A549 (cell line): ENCODE measurements around the gene RALA. TPM values are rescaled to one million over a fixed set of nuclear protein-coding genes. Genes with fewer than 3 reads are reported as not detected.

Experiments
- ATAC-seq, 2 experiments: fragments of 200-7000 bp in 1 of 2; fragments of >200 bp in 1 of 2; cut with Nextera tagmentation in 1 of 2; cut with Tn5 transposase in 1 of 2; 3 replicates each; pipeline versions ENCODE4 v1.8.0 to v1.9.1; 2018 to 2020; ENCODE audit warnings: mild to moderate bottlenecking in 1 of 2, moderate library complexity in 1 of 2
- CTCF ChIA-PET: fragments of 300-600 bp; sonication (Branson Sonifier 250); formaldehyde crosslinking; extraction: SDS; loops from one replicate; lab custom pipeline; 2021; ENCODE audit warnings: antibody characterized with exemption, inconsistent platforms; lab: Yijun Ruan, JAX
- POLR2A ChIA-PET: fragments of 350-600 bp; formaldehyde crosslinking; extraction: SDS; loops from one replicate; lab custom pipeline; 2021; ENCODE audit warnings: antibody characterized with exemption, inconsistent platforms; lab: Yijun Ruan, JAX
- DNase-seq, 2 experiments: peaks; one replicate each; pipeline versions ENCODE4 v3.0.0 to v3.0.0-alpha.2; 2011 to 2016; ENCODE audit warnings: low read depth in 1 of 2, low spot score in 1 of 2
- FAIRE-seq: peaks from 2 replicates; lab custom pipeline; 2011; peaks lifted over from hg19 to GRCh38; lab: Jason Lieb, UNC
- H3K27ac ChIP-seq, 2 experiments: fragments of >200 bp; sonication (Bioruptor Twin); formaldehyde crosslinking; 3 replicates each; pipeline ENCODE4 v1.5.1; 2016 to 2017
- H3K4me1 ChIP-seq: fragments of >200 bp; sonication (Bioruptor Twin); formaldehyde crosslinking; 3 replicates; pipeline ENCODE4 v1.6.1; 2016
- H3K4me2 ChIP-seq: fragments of >200 bp; sonication (Bioruptor Twin); formaldehyde crosslinking; 3 replicates; pipeline ENCODE4 v1.6.1; 2016
- H3K4me3 ChIP-seq: fragments of >200 bp; sonication (Bioruptor Twin); formaldehyde crosslinking; 3 replicates; pipeline ENCODE4 v1.5.1; 2016
- H3K9me3 ChIP-seq: fragments of >200 bp; sonication (Bioruptor Twin); formaldehyde crosslinking; 3 replicates; pipeline ENCODE4 v1.6.1; 2016
- CBX8 ChIP-seq: fragments of 200-600 bp; sonication (generic); IDR thresholded peaks from 2 replicates; pipeline ENCODE4 v1.6.1; 2016
- CHD2 ChIP-seq: fragments of 150-350 bp; IDR thresholded peaks from 2 replicates; pipeline ENCODE4 v1.6.1; 2014; ENCODE audit warnings: low read length; ENCODE audit not compliant: partially characterized antibody
- EHF ChIP-seq: fragments of 250-450 bp; sonication (Bioruptor Pico); IDR thresholded peaks from 2 replicates; pipeline ENCODE4 v1.5.0; 2020; ENCODE audit warnings: mild to moderate bottlenecking
- EHMT2 ChIP-seq: fragments of 200-600 bp; sonication (generic); IDR thresholded peaks from 2 replicates; pipeline ENCODE4 v1.6.1; 2016; ENCODE audit warnings: antibody characterized with exemption, low read depth, mild to moderate bottlenecking, moderate library complexity
- EP300 ChIP-seq, 2 experiments: fragments of >200 bp; sonication (Bioruptor Twin); formaldehyde crosslinking; IDR thresholded peaks; 2 replicates in 1 of 2; 3 replicates in 1 of 2; pipeline ENCODE4 v1.6.1; 2016 to 2017
- FOXS1 ChIP-seq: fragments of 250-450 bp; sonication (Bioruptor Pico); IDR thresholded peaks from 2 replicates; pipeline ENCODE4 v1.5.0; 2020; ENCODE audit warnings: mild to moderate bottlenecking, moderate library complexity
- HOXB5 ChIP-seq: fragments of 250-450 bp; sonication (Bioruptor Pico); IDR thresholded peaks from 2 replicates; pipeline ENCODE4 v1.5.0; 2020; ENCODE audit warnings: mild to moderate bottlenecking, moderate library complexity
- KDM5A ChIP-seq: fragments of 200-600 bp; sonication (generic); IDR thresholded peaks from 2 replicates; pipeline ENCODE4 v1.6.1; 2016; ENCODE audit warnings: antibody characterized with exemption, mild to moderate bottlenecking
- MAZ ChIP-seq: fragments of 150-350 bp; IDR thresholded peaks from 2 replicates; pipeline ENCODE4 v1.6.1; 2014; ENCODE audit warnings: antibody characterized with exemption, low read depth, low read length, borderline replicate concordance
- MYC ChIP-seq: IDR thresholded peaks from 2 replicates; pipeline ENCODE4 v1.6.1; 2012; ENCODE audit warnings: mild to moderate bottlenecking, inconsistent platforms, low read length, improper control_type of control experiment, borderline replicate concordance
- NPAS2 ChIP-seq: fragments of 250-450 bp; sonication (Bioruptor Pico); IDR thresholded peaks from 2 replicates; pipeline ENCODE4 v1.8.0; 2022; ENCODE audit warnings: mild to moderate bottlenecking, moderate library complexity, borderline replicate concordance
- NR3C1 ChIP-seq: fragments of >200 bp; sonication (Bioruptor Twin); formaldehyde crosslinking; IDR thresholded peaks from 3 replicates; pipeline ENCODE4 v1.6.1; 2017
- POLR2A ChIP-seq: IDR thresholded peaks from 2 replicates; pipeline ENCODE4 v1.6.1; 2012; ENCODE audit warnings: mild to moderate bottlenecking, low read length
- REST ChIP-seq: fragments of 200-600 bp; sonication (generic); IDR thresholded peaks from 2 replicates; pipeline ENCODE4 v1.6.1; 2016; ENCODE audit warnings: antibody characterized with exemption, mild to moderate bottlenecking, moderate library complexity
- RFX5 ChIP-seq: fragments of 450-650 bp; IDR thresholded peaks from 2 replicates; pipeline ENCODE4 v1.7.1; 2014; ENCODE audit warnings: antibody characterized with exemption, mild to moderate bottlenecking, moderate library complexity
- ZFP36 ChIP-seq: fragments of 450-650 bp; IDR thresholded peaks from 2 replicates; pipeline ENCODE4 v1.6.1; 2014; ENCODE audit warnings: borderline replicate concordance; ENCODE audit not compliant: partially characterized antibody
- ZSCAN20 ChIP-seq: fragments of 250-450 bp; sonication (Bioruptor Pico); IDR thresholded peaks from 2 replicates; pipeline ENCODE4 v1.8.0; 2022; ENCODE audit warnings: mild to moderate bottlenecking, moderate library complexity
- WGBS: methylation state at CpG from one replicate; pipeline ENCODE4 v1.1.6; 2017; ENCODE audit errors: missing lambda C conversion rate; 5-methylcytosine and 5-hydroxymethylcytosine counted together
- polyA plus RNA-seq, 4 experiments: library from polyadenylated mRNA; depleted of rRNA in 3 of 4; stranded (reverse); fragments of >200 nt; fragmentation: RNase III in 1 of 4; extraction: RNeasy Plus Mini Kit Qiagen cat#74134 plus additional on column Dnase treatment in 1 of 4; gene quantifications; 2 replicates in 3 of 4; 3 replicates in 1 of 4; pipeline ENCODE4 v1.2.3, GENCODE V29; 2011 to 2017
- TF ChIP-seq, protein P1 (sequence below): IDR thresholded peaks from 2 replicates; pipeline ENCODE4 v1.6.1; 2012

The RALA gene
- polyA plus RNA-seq, 2 of the 4 experiments (the other 2 are of a cell fraction): 30.1 to 43.7 TPM

- WGBS: 65% methylated on average over 5 of the region's 5 CpGs
- DNase-seq (no peak), FAIRE-seq (no peak), ATAC-seq (no peak)
- no peaks in the 10 kb centered on the region; the same call in 2 of the 3 replicates for H3K4me1 ChIP-seq
- no peak overlapping the region for H3K4me2 ChIP-seq
- no peaks in the 10 kb centered on the region for H3K9me3 ChIP-seq
- CTCF ChIA-PET: interaction anchor here (1.5 to 2.8 kb wide), 4 partner anchors 13 to 151 kb away, joined by 4 to 8 read pairs (median 4); no protein-coding TSS in a partner anchor
- POLR2A ChIA-PET: no interaction called here
- no peak for TF ChIP-seq REST
- H3K27ac ChIP-seq: no peak overlapping the region
- H3K4me3 ChIP-seq: no peak overlapping the region
These were observed 28.3 kb upstream of the RALA start for GRCh38 chr7:39594988-39595620.

DNA sequence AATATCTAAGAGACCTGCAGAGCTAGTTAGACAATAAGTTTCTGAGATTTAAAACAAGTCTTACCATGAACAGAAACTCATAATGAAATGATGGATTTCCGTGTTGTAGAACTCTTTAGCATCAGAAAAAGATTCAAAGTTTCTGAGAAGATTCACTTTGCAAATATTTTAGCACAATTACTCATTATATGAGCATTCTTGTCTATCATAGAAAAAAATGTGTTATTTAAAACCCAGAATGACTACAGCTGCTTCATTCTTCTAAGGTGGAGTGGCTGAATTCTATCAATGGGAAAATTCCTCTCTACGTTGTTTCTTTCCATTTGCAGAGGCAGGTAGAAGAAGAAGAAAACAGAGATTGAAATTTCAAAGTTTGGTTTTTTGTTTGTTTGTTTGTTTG is 21.0 kb upstream of the RALA start:
- no peak for TF ChIP-seq MYC
- no peak for TF ChIP-seq MAZ
- TF ChIP-seq, protein P1, sequence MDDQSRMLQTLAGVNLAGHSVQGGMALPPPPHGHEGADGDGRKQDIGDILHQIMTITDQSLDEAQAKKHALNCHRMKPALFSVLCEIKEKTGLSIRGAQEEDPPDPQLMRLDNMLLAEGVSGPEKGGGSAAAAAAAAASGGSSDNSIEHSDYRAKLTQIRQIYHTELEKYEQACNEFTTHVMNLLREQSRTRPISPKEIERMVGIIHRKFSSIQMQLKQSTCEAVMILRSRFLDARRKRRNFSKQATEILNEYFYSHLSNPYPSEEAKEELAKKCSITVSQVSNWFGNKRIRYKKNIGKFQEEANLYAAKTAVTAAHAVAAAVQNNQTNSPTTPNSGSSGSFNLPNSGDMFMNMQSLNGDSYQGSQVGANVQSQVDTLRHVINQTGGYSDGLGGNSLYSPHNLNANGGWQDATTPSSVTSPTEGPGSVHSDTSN: no peak
- no peak for TF ChIP-seq ZSCAN20 (CRISPR knock-in tag)
- no peak for TF ChIP-seq CHD2
- TF ChIP-seq EHF: no peak
- TF ChIP-seq CBX8: no peak
- no peak for TF ChIP-seq REST
- no peak for TF ChIP-seq ZFP36
- no peak for TF ChIP-seq HOXB5 (CRISPR knock-in tag)
- no peak for TF ChIP-seq POLR2A
- no peak for TF ChIP-seq NPAS2 (CRISPR knock-in tag)
- TF ChIP-seq RFX5: no peak
- no peak for TF ChIP-seq FOXS1 (CRISPR knock-in tag)
- TF ChIP-seq EHMT2: no peak
- TF ChIP-seq NR3C1: no peak
- no peak for TF ChIP-seq EP300 (IDR thresholded peaks at IDR 0.05)
- no peak for TF ChIP-seq KDM5A
- TF ChIP-seq, all 56 proteins: peak for 0
- 36% methylated on average over 2 of the region's 2 CpGs for WGBS
- FAIRE-seq: no peak
- ATAC-seq: no peak
- Histone ChIP-seq H3K4me3 (no peak overlapping the region), H3K4me1 (peaks cover 4% of the 10 kb centered on the region; the same call in 1 of the 3 replicates), H3K9me3 (no peaks in the 10 kb centered on the region), H3K27ac (no peak overlapping the region), H3K4me2 (no peak overlapping the region)
- CTCF ChIA-PET: no interaction called here
- DNase-seq: no peak
- POLR2A ChIA-PET: no interaction called here
